NCI-H1436 (cell line): ENCODE measurements around the gene VTA1.
"Not testable (repeated sequence)": the region's sequence is repeated elsewhere in the genome, so short reads cannot be mapped to it uniquely, and the experiment has no call there.

Experiments
- DNase-seq: peaks from one replicate; lab custom pipeline; 2025; lab: John Stamatoyannopoulos, UW

VTA1 gene, protein sequence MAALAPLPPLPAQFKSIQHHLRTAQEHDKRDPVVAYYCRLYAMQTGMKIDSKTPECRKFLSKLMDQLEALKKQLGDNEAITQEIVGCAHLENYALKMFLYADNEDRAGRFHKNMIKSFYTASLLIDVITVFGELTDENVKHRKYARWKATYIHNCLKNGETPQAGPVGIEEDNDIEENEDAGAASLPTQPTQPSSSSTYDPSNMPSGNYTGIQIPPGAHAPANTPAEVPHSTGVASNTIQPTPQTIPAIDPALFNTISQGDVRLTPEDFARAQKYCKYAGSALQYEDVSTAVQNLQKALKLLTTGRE

DNA sequence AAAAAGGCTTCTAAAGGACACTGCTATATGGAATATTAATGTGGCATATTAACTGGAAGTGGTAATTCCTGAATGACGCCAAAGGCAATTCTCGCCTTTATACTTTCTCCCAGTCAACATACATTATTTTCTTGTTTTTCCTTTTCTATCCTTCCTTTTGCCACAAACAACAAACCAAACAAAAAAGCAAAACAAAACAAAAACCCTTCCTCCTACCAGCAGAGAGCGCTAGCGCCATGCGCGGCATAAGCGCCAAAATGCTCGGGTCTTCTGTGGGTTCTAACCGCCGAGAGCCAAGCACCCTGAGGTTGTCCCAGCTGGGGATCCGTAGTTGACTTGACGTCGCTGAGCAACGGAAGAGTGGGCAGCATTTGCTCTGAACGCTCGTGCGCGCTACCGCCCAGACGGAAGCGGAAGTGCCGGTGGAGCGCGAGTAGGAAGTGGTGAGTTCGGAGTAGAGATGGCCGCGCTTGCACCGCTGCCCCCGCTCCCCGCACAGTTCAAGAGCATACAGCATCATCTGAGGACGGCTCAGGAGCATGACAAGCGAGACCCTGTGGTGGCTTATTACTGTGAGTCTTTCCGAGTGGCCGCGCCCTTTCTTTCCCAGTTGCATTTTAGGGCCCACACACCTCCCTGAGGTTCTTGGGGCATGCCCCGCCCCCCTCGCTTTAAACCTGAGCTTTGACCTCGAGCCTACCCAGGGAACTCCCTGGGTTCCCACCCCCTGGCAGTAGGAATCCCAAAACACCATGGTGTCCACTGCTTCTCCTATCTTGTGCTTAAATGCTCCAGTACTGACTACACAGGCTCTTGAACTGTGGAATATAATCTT, at the start of gene VTA1, which contains the start of gene NMBR:
Gene VTA1, plus strand, starts transcription at position 436 of the 835 bp plus-strand sequence. Its CDS starts 25 bp downstream, at position 461.
Gene NMBR, minus strand, starts transcription at position 295 of the 835 bp plus-strand sequence. CDS start 58,464 bp downstream, outside the sequence.
- DNase-seq, result peak; percentile 97

DNA sequence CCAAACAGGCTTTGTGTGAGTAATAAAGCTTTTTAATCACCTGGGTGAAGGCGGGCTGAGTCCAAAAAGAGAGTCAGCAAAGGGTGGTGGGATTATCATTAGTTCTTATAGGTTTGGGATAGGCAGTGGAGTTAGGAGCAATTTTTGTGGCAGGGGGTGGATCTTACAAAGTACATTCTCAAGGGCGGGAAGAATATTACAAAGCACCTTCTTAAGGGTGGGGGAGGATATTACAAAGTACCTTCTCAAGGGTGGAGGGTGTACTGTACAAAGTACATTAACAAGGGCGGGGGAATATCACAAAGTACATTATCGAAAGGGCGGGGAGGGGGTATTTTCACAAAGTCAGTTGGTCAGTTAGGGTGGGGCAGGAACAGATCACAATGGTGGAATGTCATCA, 42.2 kb upstream of the VTA1 start:
- DNase-seq, result not testable (repeated sequence)

DNA sequence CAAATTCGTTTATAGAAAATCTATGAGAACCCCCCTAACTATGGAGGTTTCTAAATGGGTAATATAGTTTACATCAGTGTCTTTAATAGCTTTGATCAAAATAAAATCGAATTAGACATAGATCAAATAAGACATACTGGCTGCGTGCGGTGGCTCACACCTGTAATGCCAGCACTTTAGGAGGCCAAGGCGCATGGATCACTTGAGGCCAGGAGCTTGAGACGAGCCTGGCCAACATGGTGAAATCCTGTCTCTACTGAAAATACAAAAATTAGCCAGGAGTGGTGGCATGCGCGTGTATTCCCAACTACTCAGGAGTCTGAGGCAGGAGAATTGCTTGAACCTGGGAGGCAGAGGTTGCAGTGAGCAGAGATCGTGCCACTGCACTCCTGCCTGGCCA, 36.2 kb upstream of the VTA1 start:
- not testable (repeated sequence) for DNase-seq

DNA sequence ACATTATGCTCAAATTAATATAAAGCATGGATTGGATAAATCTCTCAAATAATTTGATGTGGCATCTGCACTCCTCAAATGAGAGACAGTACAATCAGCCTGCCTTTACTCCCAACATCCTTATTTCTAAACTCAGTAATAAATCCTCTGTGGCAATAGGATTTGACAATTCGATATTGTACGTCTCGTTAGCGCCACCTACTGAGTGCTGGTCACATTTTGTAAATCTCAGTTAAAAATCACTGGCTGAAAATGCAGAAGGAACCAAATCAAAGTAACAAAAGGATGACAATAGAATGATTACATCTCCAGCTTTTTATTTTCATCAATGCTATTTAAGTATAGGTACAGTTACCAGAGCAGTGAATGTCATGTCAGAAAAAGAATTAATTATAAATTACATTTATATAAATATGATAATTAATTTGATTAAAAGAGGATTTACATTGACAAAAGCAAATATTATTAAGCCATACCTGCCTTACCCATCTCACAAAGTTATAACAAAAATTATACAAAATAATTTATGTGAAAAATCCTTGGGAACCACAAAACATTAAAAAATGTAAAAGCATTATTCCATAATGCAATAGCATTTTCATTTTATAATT, 34.5 kb upstream of the VTA1 start:
- DNase-seq, result peak; percentile 67

DNA sequence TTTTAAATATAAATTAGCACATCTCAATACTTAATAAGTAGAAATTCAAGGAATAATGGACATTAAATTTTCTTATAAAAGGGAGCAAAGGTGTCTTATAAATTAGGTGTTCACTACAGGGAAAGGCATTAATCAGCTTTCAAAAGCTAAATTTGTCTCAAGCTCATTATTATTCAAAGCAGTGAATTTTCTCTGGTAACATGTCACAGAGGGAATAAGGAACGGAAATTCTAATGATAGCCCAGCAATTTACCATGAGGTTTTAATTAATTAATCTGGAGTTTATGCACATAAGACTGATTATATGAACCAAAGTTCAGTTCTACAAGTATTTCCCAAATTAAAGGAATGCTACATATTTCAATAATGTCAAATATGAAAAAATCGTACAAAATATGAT, 29.7 kb upstream of the VTA1 start:
- no peak for DNase-seq

DNA sequence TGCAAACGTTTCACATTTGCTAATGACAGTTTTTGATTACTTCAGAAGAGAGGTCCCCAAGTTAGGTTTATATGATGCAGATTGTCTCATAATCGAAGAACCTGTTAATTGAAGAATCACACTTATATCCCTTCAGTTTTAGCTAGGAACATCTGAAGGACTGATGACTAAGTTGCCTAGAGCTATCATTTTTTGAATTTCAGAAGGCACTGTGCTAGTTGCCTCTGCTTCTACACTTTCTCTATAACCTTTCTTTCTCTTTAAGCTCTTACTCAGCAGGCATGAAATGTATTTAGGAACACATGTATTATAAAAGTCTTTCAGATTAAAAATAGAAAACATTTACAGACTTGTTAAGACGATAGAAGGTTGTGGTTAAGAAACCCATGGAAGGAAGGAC, 28.7 kb upstream of the VTA1 start:
- no peak for DNase-seq

DNA sequence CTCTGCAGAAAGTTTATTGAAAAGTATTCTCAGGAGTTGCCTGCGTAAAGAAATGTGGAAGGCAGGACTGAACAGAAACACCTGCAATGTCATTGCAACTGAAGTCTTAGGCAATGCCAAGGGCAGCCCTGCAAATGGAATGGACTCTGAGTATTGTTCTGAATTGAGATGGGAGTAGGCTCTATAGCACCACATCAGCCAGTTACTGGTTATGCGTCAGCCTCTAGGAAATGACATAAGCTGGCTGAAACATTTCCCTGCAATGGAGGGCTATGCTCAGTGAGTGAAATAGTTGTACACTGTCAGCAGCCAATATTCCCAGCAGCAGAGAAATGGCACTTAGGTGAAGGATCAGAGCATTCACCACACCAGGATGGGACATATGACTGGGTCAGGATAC, 28.1 kb upstream of the VTA1 start:
- no peak for DNase-seq

DNA sequence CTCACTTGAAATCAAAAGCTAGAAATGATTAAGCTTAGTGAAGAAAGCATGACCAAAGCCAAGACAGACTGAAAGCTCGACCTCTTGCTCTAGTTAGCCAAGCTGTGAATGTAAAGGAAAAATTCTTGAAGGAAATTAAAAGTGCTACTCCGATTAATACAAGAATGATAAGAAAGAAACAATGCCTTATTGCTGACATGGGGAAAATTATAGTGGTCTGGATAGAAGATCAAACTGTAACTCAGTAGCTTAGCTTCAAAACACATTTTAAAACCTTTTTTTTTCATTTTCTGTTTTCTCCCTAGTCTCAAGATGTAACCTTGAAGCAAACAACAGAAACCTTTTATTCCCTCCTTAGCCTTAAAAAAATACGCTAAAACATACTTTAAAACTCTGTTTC, 25.7 kb upstream of the VTA1 start:
- no peak for DNase-seq

DNA sequence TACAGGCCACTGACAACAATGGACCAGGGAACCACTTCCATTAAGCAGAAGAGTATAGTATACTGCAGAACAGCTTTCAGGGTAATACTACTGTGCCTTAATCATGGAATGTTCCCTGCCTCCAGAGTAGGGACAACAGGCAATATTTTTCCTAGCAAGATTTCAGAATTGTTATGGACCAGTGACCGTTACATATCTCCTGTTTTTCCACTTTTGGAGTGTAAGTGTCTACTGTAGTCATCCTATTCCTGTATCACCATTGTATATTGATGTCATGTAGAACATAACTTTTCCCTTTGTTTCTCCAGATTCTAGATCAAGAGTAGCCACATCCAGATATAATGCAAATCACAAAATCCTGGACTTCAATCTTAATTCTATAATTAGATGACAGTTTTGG, 16.2 kb upstream of the VTA1 start:
- no peak for DNase-seq

DNA sequence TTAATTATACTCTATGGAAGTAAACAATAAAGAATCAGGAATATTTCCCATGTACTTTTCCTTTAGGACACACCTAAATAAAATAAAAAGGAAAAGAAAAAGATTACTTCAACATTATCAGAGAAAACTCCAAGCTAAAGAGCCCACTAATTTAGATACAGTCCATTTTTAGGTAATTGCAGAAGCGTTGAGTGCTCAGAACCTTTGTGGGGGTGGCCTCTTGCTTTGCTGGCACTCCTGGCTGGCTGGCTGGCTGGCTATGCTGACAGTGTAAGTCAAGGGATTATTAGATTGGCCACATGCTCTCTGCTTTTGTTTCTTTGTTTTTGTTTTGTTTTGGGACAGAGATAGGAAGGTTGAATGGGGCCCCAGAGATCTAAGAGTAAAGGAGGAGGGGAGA, 14.4 kb upstream of the VTA1 start, which contains the start of gene GJE1:
Gene GJE1, plus strand, starts transcription at position 301 of the 400 bp plus-strand sequence. CDS start 234 bp downstream, outside the sequence.
- no peak for DNase-seq

DNA sequence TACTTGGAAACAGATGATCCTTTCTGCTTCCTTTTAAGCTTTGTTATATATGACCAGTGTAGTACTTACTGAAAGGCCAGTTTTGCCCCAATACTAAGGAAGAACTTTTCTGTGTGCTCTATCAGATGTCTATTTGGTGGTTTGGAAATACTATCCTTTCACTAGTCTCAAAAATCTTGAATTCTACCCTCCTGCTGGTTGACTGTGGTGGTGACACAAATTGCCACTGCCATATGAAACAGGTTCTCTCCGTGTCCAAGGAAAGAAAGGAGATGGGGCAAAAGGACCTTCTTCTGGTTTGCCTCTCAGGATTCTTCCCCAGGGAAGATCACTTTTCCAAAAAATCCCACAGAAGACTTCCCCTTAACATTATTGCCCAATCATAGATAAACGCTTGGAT, 8.2 kb upstream of the VTA1 start:
- DNase-seq, result no peak

DNA sequence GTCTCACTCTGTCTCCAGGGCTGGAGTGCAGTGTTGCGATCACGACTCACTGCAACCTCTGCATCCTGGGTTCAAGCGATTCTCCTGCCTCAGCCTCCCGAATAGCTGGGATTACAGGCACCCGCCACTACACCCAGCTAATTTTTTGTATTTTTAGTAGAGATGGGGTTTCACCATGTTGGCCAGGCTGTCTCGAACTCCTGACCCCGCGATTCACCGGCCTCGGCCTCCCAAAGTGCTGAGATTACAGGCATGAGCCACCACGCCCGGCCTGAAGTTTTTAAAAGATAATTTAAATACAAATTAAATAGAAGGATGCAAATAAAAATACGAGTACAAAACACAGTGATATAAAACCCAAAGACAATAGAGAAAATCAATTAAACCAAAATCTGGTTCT, 5.5 kb upstream of the VTA1 start:
- DNase-seq, result not testable (repeated sequence)

DNA sequence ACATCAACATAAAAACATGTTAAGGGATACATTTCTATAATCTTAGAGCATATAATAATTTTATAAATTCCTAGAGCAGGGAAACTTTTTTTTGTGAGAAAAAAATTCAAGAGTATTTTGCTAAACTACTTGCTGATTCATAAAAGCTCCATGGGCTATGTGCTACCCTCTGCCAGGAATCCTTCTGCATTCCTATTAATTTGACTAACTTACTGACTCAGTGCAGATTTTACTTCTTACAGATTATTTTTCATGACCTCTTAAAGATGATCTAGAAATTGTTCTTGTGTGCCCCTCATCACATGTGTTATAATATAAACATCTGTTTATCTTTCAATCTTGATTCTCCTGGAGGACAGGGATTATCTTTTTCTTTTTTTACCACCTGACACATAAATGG, 5.7 kb downstream of the VTA1 start:
- no peak for DNase-seq

DNA sequence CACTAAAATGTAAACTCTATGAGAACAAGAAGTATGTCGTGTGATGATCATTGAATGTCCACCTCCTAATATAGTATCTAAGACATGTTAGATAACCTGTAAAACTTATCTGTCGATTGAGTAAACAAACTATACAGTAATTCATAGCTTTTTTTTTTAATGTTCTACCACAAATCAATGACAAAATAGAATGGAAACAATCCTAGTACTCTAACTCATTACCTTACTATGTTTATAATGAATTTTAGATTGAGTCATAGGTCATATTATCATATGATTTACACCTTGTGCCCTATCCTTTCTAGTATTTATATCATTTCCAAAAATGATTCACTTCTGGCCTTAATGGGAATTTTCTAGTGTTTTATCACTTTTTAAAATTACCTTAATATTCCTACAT, 6.1 kb downstream of the VTA1 start:
- no peak for DNase-seq

DNA sequence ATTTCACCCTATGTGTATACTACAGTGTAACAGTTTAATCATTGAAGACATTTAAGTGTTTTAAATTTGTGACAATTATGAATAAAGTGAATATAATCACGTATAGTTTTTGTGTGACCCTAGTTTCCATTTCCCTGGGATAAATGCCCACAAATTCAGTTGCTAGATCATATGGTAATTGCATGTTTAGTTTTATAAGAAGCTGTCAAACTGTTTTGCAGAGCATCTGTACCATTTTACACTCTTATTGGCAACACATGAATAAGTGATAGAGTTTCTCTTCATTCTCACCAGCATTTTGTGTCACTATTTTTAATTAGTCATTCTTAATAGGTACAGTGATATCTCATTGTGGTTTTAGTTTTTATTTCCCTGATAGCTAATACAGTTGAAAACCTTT, 7.3 kb downstream of the VTA1 start:
- no peak for DNase-seq

DNA sequence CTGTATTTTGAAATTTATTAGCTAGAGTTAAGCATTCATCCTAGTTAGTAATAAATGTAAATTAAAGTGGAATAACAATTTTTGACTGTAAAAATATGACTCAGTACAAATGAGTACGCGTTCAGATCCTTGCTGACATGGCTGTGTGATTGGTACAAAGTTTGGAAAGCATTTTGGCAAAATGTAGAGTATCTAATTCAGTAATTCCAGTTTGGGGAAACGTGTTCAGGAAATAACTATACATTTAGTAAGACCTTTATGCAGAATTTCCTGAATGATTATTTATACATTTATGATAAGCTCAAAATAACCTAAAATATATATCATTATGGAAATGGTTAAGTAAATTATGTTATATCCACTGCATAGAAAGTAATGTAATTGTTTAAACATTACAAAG, 8.0 kb downstream of the VTA1 start:
- DNase-seq, result no peak

DNA sequence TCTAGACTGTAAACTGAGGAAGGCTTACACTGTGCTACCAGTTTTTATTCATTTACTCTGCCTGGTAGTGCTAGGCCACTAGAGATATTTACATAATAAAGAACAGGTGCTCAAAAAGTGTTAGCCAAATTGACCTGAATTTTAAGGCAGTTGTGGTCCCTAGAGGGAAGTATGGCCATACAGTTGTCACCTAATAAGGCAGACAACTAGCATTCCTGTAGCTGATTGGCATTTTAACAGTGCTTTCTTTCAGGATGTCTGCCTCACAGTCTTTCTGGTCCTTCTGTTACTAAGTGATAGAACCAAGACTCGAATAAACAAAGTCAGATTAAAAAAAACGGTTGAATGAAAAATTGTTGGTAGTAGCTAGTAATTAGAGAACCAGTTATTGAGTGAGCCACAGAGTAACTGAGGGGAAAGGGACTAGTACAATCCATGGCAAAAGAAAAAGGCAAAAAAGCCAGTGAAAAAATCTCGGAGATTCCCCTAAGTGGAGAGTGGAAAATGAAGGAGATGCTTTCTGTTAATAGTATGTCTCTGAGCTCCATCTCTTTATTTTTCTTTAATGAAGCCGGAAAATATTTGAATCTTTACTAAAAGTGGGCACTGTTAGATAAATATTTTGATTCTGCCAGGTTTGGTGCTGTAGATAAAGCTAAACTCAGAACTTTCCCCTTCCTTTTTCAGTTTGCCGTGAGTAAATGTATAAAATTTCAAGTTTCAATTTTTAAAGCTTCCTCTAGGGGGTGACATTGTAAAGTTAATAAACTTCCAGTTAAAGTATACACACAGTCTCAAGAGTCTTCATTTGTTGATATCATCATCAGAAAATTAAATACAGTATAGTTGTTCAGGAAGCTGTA, 9.1 kb downstream of the VTA1 start:
- DNase-seq, result peak; percentile 13

DNA sequence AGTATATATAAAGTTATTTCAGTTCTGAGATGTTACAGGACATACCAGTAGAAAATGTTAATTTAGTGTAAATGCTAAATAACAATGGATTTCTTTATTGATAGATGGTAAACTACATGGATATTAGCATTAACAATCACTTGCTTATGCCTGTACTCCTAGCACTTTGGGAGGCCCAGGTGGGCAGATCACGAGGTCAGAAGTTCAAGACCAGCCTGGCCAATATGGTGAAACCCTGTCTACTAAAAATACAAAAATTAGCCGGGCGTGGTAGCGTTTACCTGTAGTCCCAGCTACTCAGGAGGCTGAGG, 9.7 kb downstream of the VTA1 start:
- not testable (repeated sequence) for DNase-seq

DNA sequence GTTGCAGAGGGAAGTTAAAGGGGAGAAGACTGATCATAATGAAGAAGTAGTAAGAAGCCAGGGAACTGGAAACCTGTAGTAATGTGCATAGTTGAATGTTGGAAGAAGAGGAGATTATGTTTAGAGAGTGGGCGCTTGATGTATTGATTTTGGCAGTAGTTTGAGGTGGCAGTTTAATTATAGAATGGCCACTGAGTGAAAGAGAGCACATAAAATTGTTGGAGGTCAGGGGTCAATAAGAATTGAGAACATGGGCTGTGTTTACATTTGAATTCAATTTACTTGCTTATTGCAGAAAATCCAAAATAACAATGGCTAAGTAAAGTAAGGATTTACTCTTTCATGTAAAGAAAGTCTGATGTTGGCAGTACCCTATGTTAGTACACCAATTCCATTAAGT, 15.7 kb downstream of the VTA1 start:
- no peak for DNase-seq

DNA sequence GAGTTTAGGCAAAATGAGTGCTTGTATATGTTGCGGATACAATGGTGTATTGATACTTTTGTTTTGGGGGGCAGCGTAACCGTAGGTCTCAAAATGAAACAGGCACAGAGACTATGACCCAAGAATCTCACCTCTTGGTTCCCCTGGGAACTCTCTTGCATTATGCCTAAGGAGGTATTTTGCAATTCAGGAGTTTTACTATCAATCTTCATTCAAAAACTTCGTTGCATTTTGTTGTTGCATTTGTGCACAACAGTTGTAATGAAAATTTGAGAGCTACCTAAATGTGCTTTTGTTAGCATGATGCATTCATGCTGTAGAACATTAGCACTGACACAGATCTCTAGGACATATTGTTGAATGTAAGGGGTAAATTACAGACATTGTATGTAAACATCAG, 18.2 kb downstream of the VTA1 start:
- no peak for DNase-seq

DNA sequence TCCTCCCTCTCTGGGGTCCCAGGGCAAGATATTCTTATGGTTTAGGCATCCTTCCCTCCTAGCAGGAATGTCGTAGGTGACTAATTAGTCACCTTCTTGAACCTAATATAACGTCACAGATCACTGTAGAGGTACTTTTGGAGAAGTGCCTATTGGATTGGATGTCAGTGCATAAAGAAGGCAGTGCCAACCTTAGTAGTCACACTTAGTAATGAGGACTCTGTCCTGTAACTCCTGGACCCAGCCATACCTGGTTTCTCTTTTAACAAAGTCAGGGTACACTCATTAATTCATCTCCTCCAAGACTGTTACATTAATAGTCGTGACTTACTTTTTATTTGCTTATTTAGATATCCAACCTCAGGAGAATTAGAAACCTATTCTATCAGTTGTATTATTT, 20.0 kb downstream of the VTA1 start:
- DNase-seq, result no peak

DNA sequence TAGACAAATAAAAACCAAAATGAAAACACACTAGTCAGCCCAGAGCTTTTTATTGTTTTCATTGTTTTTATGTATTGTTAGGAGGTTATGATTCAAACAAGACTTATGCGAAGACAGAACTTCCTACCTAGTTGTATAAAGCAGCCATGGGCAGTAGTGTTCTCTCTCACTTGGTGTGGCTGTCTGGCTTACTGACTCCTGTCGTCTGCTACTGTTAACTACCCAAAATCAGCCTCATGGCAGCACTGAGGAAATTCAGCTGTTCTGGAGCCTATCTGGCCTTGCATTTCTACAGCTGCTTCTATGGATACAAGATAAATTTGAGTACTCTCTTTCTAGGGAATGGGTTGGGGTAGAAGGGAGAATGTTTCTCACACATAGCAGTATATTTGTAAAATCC, 20.4 kb downstream of the VTA1 start:
- no peak for DNase-seq
